ENCODE measurements around the gene SQSTM1. TPM values are rescaled to one million over a fixed set of nuclear protein-coding genes. Genes with fewer than 3 reads are reported as not detected.

SQSTM1 gene
- total and polyA plus RNA-seq, 9 of the 15 experiments (the other 6 are each of a cell fraction or from before 2014, with no cell fraction given): 5.6 to 148 (median 64.0) TPM

- no peak for TF ChIP-seq SREBF1 (IDR thresholded peaks at IDR 0.05; ENCODE audit: borderline replicate concordance, low read depth, low read length)
- no peak for TF ChIP-seq PTTG1 (tag; IDR thresholded peaks at IDR 0.05; ENCODE audit: low read depth)
- TF ChIP-seq KDM4B (IDR thresholded peaks at IDR 0.05; ENCODE audit: borderline replicate concordance in 2 of 2, low read depth in 1 of 2): no peak
- no peak for TF ChIP-seq ZFP30 (CRISPR knock-in tag; IDR thresholded peaks at IDR 0.05; ENCODE audit: borderline replicate concordance)
- no peak for TF ChIP-seq ZNF324 (CRISPR knock-in tag; IDR thresholded peaks at IDR 0.05)
- peak; percentile 5; the same call in 1 of the 2 replicates for TF ChIP-seq CXXC5 (CRISPR knock-in tag; IDR thresholded peaks at IDR 0.05)
- no peak for TF ChIP-seq RHOXF2B (CRISPR knock-in tag; conservative IDR thresholded peaks at IDR 0.05)
- TF ChIP-seq ATF7 (IDR thresholded peaks at IDR 0.05): no peak
- TF ChIP-seq POLR2H (tag; IDR thresholded peaks at IDR 0.05; ENCODE audit: low read depth): peak; percentile 46; the same call in 1 of the 2 replicates
- no peak for TF ChIP-seq EP400 (IDR thresholded peaks at IDR 0.05)
- TF ChIP-seq, protein P1, sequence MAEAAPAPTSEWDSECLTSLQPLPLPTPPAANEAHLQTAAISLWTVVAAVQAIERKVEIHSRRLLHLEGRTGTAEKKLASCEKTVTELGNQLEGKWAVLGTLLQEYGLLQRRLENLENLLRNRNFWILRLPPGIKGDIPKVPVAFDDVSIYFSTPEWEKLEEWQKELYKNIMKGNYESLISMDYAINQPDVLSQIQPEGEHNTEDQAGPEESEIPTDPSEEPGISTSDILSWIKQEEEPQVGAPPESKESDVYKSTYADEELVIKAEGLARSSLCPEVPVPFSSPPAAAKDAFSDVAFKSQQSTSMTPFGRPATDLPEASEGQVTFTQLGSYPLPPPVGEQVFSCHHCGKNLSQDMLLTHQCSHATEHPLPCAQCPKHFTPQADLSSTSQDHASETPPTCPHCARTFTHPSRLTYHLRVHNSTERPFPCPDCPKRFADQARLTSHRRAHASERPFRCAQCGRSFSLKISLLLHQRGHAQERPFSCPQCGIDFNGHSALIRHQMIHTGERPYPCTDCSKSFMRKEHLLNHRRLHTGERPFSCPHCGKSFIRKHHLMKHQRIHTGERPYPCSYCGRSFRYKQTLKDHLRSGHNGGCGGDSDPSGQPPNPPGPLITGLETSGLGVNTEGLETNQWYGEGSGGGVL (CRISPR knock-in tag; IDR thresholded peaks at IDR 0.05): no peak
- TF ChIP-seq, protein P2, sequence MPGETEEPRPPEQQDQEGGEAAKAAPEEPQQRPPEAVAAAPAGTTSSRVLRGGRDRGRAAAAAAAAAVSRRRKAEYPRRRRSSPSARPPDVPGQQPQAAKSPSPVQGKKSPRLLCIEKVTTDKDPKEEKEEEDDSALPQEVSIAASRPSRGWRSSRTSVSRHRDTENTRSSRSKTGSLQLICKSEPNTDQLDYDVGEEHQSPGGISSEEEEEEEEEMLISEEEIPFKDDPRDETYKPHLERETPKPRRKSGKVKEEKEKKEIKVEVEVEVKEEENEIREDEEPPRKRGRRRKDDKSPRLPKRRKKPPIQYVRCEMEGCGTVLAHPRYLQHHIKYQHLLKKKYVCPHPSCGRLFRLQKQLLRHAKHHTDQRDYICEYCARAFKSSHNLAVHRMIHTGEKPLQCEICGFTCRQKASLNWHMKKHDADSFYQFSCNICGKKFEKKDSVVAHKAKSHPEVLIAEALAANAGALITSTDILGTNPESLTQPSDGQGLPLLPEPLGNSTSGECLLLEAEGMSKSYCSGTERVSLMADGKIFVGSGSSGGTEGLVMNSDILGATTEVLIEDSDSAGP (CRISPR knock-in tag; IDR thresholded peaks at IDR 0.05): no peak
- TF ChIP-seq NFYB (IDR thresholded peaks at IDR 0.05; ENCODE audit: extremely low read depth, insufficient read length): no peak
- TF ChIP-seq, protein P3, sequence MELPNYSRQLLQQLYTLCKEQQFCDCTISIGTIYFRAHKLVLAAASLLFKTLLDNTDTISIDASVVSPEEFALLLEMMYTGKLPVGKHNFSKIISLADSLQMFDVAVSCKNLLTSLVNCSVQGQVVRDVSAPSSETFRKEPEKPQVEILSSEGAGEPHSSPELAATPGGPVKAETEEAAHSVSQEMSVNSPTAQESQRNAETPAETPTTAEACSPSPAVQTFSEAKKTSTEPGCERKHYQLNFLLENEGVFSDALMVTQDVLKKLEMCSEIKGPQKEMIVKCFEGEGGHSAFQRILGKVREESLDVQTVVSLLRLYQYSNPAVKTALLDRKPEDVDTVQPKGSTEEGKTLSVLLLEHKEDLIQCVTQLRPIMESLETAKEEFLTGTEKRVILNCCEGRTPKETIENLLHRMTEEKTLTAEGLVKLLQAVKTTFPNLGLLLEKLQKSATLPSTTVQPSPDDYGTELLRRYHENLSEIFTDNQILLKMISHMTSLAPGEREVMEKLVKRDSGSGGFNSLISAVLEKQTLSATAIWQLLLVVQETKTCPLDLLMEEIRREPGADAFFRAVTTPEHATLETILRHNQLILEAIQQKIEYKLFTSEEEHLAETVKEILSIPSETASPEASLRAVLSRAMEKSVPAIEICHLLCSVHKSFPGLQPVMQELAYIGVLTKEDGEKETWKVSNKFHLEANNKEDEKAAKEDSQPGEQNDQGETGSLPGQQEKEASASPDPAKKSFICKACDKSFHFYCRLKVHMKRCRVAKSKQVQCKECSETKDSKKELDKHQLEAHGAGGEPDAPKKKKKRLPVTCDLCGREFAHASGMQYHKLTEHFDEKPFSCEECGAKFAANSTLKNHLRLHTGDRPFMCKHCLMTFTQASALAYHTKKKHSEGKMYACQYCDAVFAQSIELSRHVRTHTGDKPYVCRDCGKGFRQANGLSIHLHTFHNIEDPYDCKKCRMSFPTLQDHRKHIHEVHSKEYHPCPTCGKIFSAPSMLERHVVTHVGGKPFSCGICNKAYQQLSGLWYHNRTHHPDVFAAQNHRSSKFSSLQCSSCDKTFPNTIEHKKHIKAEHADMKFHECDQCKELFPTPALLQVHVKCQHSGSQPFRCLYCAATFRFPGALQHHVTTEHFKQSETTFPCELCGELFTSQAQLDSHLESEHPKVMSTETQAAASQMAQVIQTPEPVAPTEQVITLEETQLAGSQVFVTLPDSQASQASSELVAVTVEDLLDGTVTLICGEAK (IDR thresholded peaks at IDR 0.05): no peak
- TF ChIP-seq, protein P3 (CRISPR knock-in tag; IDR thresholded peaks at IDR 0.05): no peak
These were observed 773 bp downstream of the SQSTM1 start (continued) for GRCh38 chr5:179821298-179822058.

Data from K562 (cell line).